Common myeloid progenitor, CD34-positive (primary cell): ENCODE measurements around the gene PNPLA8.
"Not testable (repeated sequence)": the region's sequence is repeated elsewhere in the genome, so short reads cannot be mapped to it uniquely, and the experiment has no call there.

Experiments
- CTCF ChIA-PET: fragments of 350-600 bp; sonication (Branson Sonifier 250); formaldehyde crosslinking; loops from one replicate; lab custom pipeline; 2021; ENCODE audit warnings: antibody characterized with exemption; lab: Charles Lee
- POLR2A ChIA-PET: fragments of 350-600 bp; sonication (Branson Sonifier 250); formaldehyde crosslinking; loops from one replicate; lab custom pipeline; 2021; ENCODE audit warnings: antibody characterized with exemption; lab: Charles Lee
- DNase-seq, 3 donors: peaks; one replicate each; pipeline versions ENCODE4 v3.0.0 to v3.0.0-alpha.2; 2013
- H3K27ac ChIP-seq, 2 experiments: 1 replicate in 1 of 2; 2 replicates in 1 of 2; pipeline ENCODE4 v1.7.0; 2013; ENCODE audit warnings: inconsistent platforms in 2 of 2, low read length in 2 of 2, mild to moderate bottlenecking in 2 of 2, low read depth in 1 of 2, moderate library complexity in 1 of 2; ENCODE audit not compliant: severe bottlenecking in 2 of 2, insufficient read depth in 1 of 2, poor library complexity in 1 of 2
- H3K27me3 ChIP-seq, 5 experiments: replicated peaks in 2 of 5; 1 replicate in 3 of 5; 2 replicates in 2 of 5; pipeline versions ENCODE4 v1.6.1 to v1.7.0; 2013; ENCODE audit warnings: low read length in 4 of 5, mild to moderate bottlenecking in 2 of 5, moderate library complexity in 2 of 5, inconsistent platforms in 1 of 5; ENCODE audit not compliant: insufficient read depth in 5 of 5, control insufficient read depth in 4 of 5
- H3K36me3 ChIP-seq, 4 experiments: 1 replicate in 2 of 4; 2 replicates in 2 of 4; pipeline versions ENCODE4 v1.6.1 to v1.7.0; 2013; ENCODE audit warnings: low read length in 3 of 4, control low read depth in 1 of 4, mild to moderate bottlenecking in 1 of 4; ENCODE audit not compliant: control insufficient read depth in 4 of 4, insufficient read depth in 4 of 4
- H3K4me1 ChIP-seq, 4 experiments: 1 replicate in 3 of 4; 2 replicates in 1 of 4; pipeline versions ENCODE4 v1.6.1 to v1.7.1; 2013; ENCODE audit warnings: low read length in 3 of 4, mild to moderate bottlenecking in 3 of 4, control low read depth in 1 of 4, inconsistent platforms in 1 of 4, moderate library complexity in 1 of 4; ENCODE audit not compliant: control insufficient read depth in 4 of 4, insufficient read depth in 4 of 4; ENCODE audit errors: control extremely low read depth in 1 of 4
- H3K4me3 ChIP-seq, 7 experiments: 1 replicate in 4 of 7; 2 replicates in 3 of 7; pipeline versions ENCODE4 v1.5.1 to v1.7.0; 2013; ENCODE audit warnings: mild to moderate bottlenecking in 7 of 7, low read length in 6 of 7, moderate library complexity in 6 of 7, inconsistent platforms in 2 of 7, low read depth in 2 of 7, control low read depth in 1 of 7; ENCODE audit not compliant: insufficient read depth in 4 of 7, control insufficient read depth in 1 of 7; ENCODE audit errors: extremely low read depth in 1 of 7
- H3K9me3 ChIP-seq, 5 experiments: 1 replicate in 4 of 5; 2 replicates in 1 of 5; pipeline versions ENCODE4 v1.6.1 to v1.7.1; 2013; ENCODE audit warnings: low read length in 4 of 5, mild to moderate bottlenecking in 2 of 5, inconsistent platforms in 1 of 5, low read depth in 1 of 5, moderate library complexity in 1 of 5; ENCODE audit not compliant: control insufficient read depth in 4 of 5, insufficient read depth in 2 of 5; ENCODE audit errors: control extremely low read depth in 1 of 5
- WGBS: methylation state at CpG from one replicate; pipeline ENCODE4 v1.1.5; 2013; ENCODE audit not compliant: insufficient coverage; 5-methylcytosine and 5-hydroxymethylcytosine counted together

Gene PNPLA8

GRCh38 chr7:108515630-108516029 is 10.3 kb downstream of the PNPLA8 start:
- ChIA-PET POLR2A (no interaction called here), CTCF (no interaction called here)
- Histone ChIP-seq H3K4me3 (no peak overlapping the region), H3K27ac (no peak overlapping the region), H3K27me3 (no peaks in the 10 kb centered on the region), H3K9me3 (peaks cover 0 to 7% (median 3%) of the 10 kb centered on the region in 5 experiments), H3K4me1 (no peaks in the 10 kb centered on the region), H3K36me3 (peaks cover 13 to 56% (median 29%) of the 10 kb centered on the region in 4 experiments)
- WGBS: no CpG with 5 or more reads among the region's 2 CpGs
- DNase-seq: no peak

DNA sequence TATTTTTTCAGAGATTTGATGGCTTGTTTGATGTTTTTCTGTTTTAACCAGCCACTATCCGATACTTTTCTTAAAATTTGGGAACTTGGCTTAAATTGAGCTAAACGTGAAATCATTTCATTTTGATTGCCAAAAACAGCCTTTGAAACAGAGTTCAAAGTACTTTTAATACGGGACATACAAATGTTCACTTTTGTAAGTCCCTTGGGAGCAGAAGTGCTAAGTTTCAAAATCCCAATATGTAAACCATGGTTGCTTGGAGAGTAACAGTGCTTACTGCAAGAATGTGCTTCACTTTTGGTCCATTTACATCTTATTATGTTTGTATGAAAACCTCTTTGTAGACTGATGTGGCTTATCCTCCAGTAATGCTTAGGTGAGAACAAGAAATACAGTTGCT is 10.9 kb downstream of the PNPLA8 start:
- Histone ChIP-seq H3K36me3 (peaks cover 13 to 61% (median 28%) of the 10 kb centered on the region in 4 experiments), H3K27me3 (no peaks in the 10 kb centered on the region), H3K4me1 (no peaks in the 10 kb centered on the region), H3K4me3 (no peak overlapping the region), H3K27ac (no peak overlapping the region), H3K9me3 (peaks cover 0 to 7% (median 3%) of the 10 kb centered on the region in 5 experiments)
- CTCF ChIA-PET: no interaction called here
- WGBS: 100% methylated on average over 1 of the region's 3 CpGs
- POLR2A ChIA-PET: no interaction called here
- DNase-seq: no peak

DNA sequence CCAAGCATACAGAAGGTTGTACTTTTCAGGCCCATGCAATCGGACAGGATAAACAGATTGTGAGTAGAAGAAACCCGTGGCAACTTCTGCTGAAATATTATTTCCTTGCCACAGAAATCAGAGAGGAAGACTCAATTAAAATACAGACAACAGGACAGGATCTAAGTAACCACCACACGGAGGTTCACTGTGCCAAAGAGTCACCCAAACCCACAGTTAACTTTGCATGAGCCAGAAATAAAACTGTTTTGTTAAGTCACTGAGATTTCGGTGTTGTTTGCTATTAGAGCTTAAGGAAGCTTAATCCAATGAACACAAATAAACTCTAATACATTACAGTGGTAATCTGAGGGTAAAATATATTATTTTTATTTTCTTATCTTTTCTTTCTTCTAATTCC is 14.0 kb downstream of the PNPLA8 start:
- DNase-seq: no peak
- Histone ChIP-seq H3K27me3 (no peaks in the 10 kb centered on the region), H3K4me1 (no peaks in the 10 kb centered on the region), H3K36me3 (peaks cover 6 to 45% (median 16%) of the 10 kb centered on the region in 4 experiments), H3K4me3 (no peak overlapping the region), H3K9me3 (peaks cover 0 to 3% (median 1%) of the 10 kb centered on the region in 5 experiments), H3K27ac (no peak overlapping the region)
- 100% methylated on average over 1 of the region's 4 CpGs for WGBS
- CTCF ChIA-PET: interaction anchor here (1.5 kb wide), 1 partner anchor 12 kb away, joined by 6 read pairs; no protein-coding TSS in a partner anchor
- POLR2A ChIA-PET: no interaction called here

DNA sequence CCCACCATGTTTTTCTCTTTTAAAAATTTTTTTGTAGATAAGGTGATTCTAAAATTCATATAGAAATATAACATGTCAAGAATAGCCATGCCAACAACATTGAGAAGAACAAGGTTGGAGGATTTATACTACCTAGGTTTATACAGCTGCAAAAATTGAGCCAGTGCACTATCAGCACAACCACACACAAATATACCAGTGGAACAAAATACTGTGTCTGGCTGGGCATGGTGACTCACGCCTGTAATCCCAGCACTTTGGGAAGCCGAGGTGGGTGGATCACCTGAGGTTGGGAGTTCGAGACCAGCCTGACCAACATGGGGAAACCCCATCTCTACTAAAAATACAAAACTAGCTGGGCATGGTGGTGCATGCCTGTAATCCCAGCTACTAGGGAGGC is 21.4 kb downstream of the PNPLA8 start:
- H3K4me3 ChIP-seq, H3K27ac ChIP-seq, DNase-seq, POLR2A ChIA-PET, H3K4me1 ChIP-seq, H3K9me3 ChIP-seq, H3K27me3 ChIP-seq, CTCF ChIA-PET: not testable (repeated sequence)
- no CpG with 5 or more reads among the region's 3 CpGs for WGBS
- H3K36me3 ChIP-seq: peaks cover 7 to 26% (median 10%) of the 10 kb centered on the region in 4 experiments

GRCh38 chr7:108503112-108504026 is 22.6 kb downstream of the PNPLA8 start:
- DNase-seq: peak in 2 of 3 donors; percentile 5 to 14
- 77% methylated on average over 4 of the region's 5 CpGs for whole genome bisulfite sequencing
- peaks cover 7 to 26% (median 12%) of the 10 kb centered on the region in 4 experiments for H3K36me3 ChIP-seq
- H3K4me3 ChIP-seq: no peak overlapping the region
- H3K27me3 ChIP-seq: no peaks in the 10 kb centered on the region
- H3K4me1 ChIP-seq: no peaks in the 10 kb centered on the region
- POLR2A ChIA-PET: interaction anchor here (0.6 kb wide), 1 partner anchor 23 kb away, joined by 3 read pairs; the partner anchor contains the start of gene PNPLA8
- H3K9me3 ChIP-seq: peaks cover 0 to 1% (median 0%) of the 10 kb centered on the region in 5 experiments
- H3K27ac ChIP-seq: no peak overlapping the region
- CTCF ChIA-PET: interaction anchor here (1.2 to 1.3 kb wide), 2 partner anchors 9 to 17 kb away, joined by 3 to 4 read pairs; no protein-coding TSS in a partner anchor

GRCh38 chr7:108499566-108499965 is 26.4 kb downstream of the PNPLA8 start:
- no peak for DNase-seq
- CTCF ChIA-PET: interaction anchor here (0.9 to 1.3 kb wide), 5 partner anchors 22 to 386 kb away, joined by 3 to 4 read pairs (median 3); no protein-coding TSS in a partner anchor

GRCh38 chr7:108498481-108498880 is 27.5 kb downstream of the PNPLA8 start:
- Histone ChIP-seq H3K36me3 (peaks cover 8 to 25% (median 11%) of the 10 kb centered on the region in 4 experiments), H3K4me1 (no peaks in the 10 kb centered on the region), H3K9me3 (no peaks in the 10 kb centered on the region), H3K27ac (no peak overlapping the region), H3K4me3 (no peak overlapping the region), H3K27me3 (no peaks in the 10 kb centered on the region)
- no CpG with 5 or more reads among the region's 6 CpGs for WGBS
- no peak for DNase-seq
- CTCF ChIA-PET: interaction anchor here (0.9 to 2.1 kb wide), 9 partner anchors 9 to 385 kb away, joined by 3 to 7 read pairs (median 3); no protein-coding TSS in a partner anchor
- POLR2A ChIA-PET: interaction anchor here (0.7 kb wide), 1 partner anchor 71 kb away, joined by 3 read pairs; the partner anchor contains the start of genes DNAJB9 and THAP5

More at GRCh38 chr7:108499566-108499965, 26.4 kb downstream of the PNPLA8 start:
- H3K9me3 ChIP-seq: no peaks in the 10 kb centered on the region
- H3K27ac ChIP-seq: no peak overlapping the region
- no peaks in the 10 kb centered on the region for H3K27me3 ChIP-seq
- no peaks in the 10 kb centered on the region for H3K4me1 ChIP-seq
- H3K4me3 ChIP-seq: no peak overlapping the region
- POLR2A ChIA-PET: no interaction called here
- peaks cover 3 to 22% (median 11%) of the 10 kb centered on the region in 4 experiments for H3K36me3 ChIP-seq
- WGBS: no CpG with 5 or more reads among the region's 1 CpG
